ENCODE measurements around the gene PPP1R1A. TPM values are rescaled to one million over a fixed set of nuclear protein-coding genes. Genes with fewer than 3 reads are reported as not detected.

Gene PPP1R1A
- total RNA-seq: not detected in 2 replicates

GRCh38 chr12:54588110-54588889, at the start of gene PPP1R1A:
PPP1R1A (minus strand) TSS chr12:54588659; CDS start chr12:54588488, 171 bp downstream.

GRCh38 chr12:54634795-54635194, 46.3 kb upstream of the PPP1R1A start, which contains the start of gene LACRT:
LACRT (minus strand) TSS chr12:54634895; CDS start chr12:54634841, 54 bp downstream.

Other genes with a start within 250 kb of the PPP1R1A start
- gene GPR84, start 224.2 kb downstream of the PPP1R1A start, total RNA-seq: 0.13 TPM in 1 of 2 replicates, not detected in the other
- 3.2 and 13.9 TPM in 2 replicates for gene ZNF385A, start 203.9 kb downstream of the PPP1R1A start, total RNA-seq
- 127 and 621 TPM in 2 replicates for gene ITGA5, start 169.4 kb downstream of the PPP1R1A start, total RNA-seq
- not detected in 2 replicates for gene GTSF1, start 115.1 kb downstream of the PPP1R1A start, total RNA-seq
- gene NCKAP1L, start 90.9 kb downstream of the PPP1R1A start, total RNA-seq: under 0.01 TPM in 1 of 2 replicates, not detected in the other
- not detected in 2 replicates for gene PDE1B, start 39.1 kb downstream of the PPP1R1A start, total RNA-seq
- not detected in 2 replicates for gene LACRT, start 46.2 kb upstream of the PPP1R1A start, total RNA-seq
- gene DCD, start 59.7 kb upstream of the PPP1R1A start, total RNA-seq: not detected in 2 replicates

Data from epithelial cell of alveolus of lung (primary cell).